GM21529 (cell line): Measurements from ENCODE around the gene OR1I1.
"Not testable (repeated sequence)": the region's sequence is repeated elsewhere in the genome, so short reads cannot be mapped to it uniquely, and the experiment has no call there.

ENCODE experiments used
- ATAC-seq: cut with Tn5 transposase; IDR thresholded peaks from one replicate; pipeline ENCODE4 v1.9.1; 2021; ENCODE audit not compliant: unreplicated experiment

Gene OR1I1

GRCh38 chr19:15081911-15082310 is at the start of gene OR1I1:
OR1I1 (plus strand) TSS chr19:15082211; CDS start chr19:15087066, 4,855 bp downstream.
- ATAC-seq: no peak

GRCh38 chr19:15035795-15036311 is 46.2 kb upstream of the OR1I1 start:
- ATAC-seq: no peak

GRCh38 chr19:15037586-15037985 is 44.4 kb upstream of the OR1I1 start:
- no peak for ATAC-seq

GRCh38 chr19:15038294-15038693 is 43.7 kb upstream of the OR1I1 start:
- no peak for ATAC-seq

GRCh38 chr19:15042003-15042402 is 40.0 kb upstream of the OR1I1 start:
- no peak for ATAC-seq

- ATAC-seq: no peak
Measured at GRCh38 chr19:15042826-15043225, 39.2 kb upstream of the OR1I1 start.

GRCh38 chr19:15045506-15045905 is 36.5 kb upstream of the OR1I1 start:
- ATAC-seq: no peak

- no peak for ATAC-seq
Measured at GRCh38 chr19:15047680-15048079, 34.3 kb upstream of the OR1I1 start.

GRCh38 chr19:15048128-15048527 is 33.9 kb upstream of the OR1I1 start:
- no peak for ATAC-seq

GRCh38 chr19:15048885-15049541 is 33.0 kb upstream of the OR1I1 start, which contains the start of gene CASP14:
CASP14 (plus strand) TSS chr19:15049480; CDS start chr19:15052252, 2,772 bp downstream.
- ATAC-seq: no peak

GRCh38 chr19:15050639-15051038 is 31.4 kb upstream of the OR1I1 start:
- ATAC-seq: no peak

GRCh38 chr19:15062036-15062435 is 20.0 kb upstream of the OR1I1 start:
- ATAC-seq: no peak

- ATAC-seq: not testable (repeated sequence)
Measured at GRCh38 chr19:15070386-15070785, 11.6 kb upstream of the OR1I1 start.

- ATAC-seq: no peak
Measured at GRCh38 chr19:15072930-15073647, 8.9 kb upstream of the OR1I1 start.

- no peak for ATAC-seq
Measured at GRCh38 chr19:15074371-15074770, 7.6 kb upstream of the OR1I1 start.

- ATAC-seq: no peak
Measured at GRCh38 chr19:15075806-15076205, 6.2 kb upstream of the OR1I1 start.

GRCh38 chr19:15080002-15080401 is 2.0 kb upstream of the OR1I1 start:
- ATAC-seq: not testable (repeated sequence)

GRCh38 chr19:15087182-15087581 is 5.2 kb downstream of the OR1I1 start:
- ATAC-seq: no peak

- no peak for ATAC-seq
Measured at GRCh38 chr19:15091918-15092753, 10.1 kb downstream of the OR1I1 start.

GRCh38 chr19:15093001-15093400 is 11.0 kb downstream of the OR1I1 start:
- ATAC-seq: no peak

GRCh38 chr19:15096223-15096622 is 14.2 kb downstream of the OR1I1 start:
- no peak for ATAC-seq
